Fibroblast of villous mesenchyme (primary cell): Measurements from ENCODE around the gene ATG2B. TPM values are rescaled to one million over a fixed set of nuclear protein-coding genes. Genes with fewer than 3 reads are reported as not detected.

ENCODE experiments used
- DNase-seq: peaks from one replicate; pipeline ENCODE4 v3.0.0-alpha.2; 2010; ENCODE audit warnings: low read depth
- H3K4me3 ChIP-seq: 2 replicates; pipeline ENCODE4 v1.5.1; 2011; ENCODE audit warnings: low read depth, mild to moderate bottlenecking, low read length
- total RNA-seq: library from RNA; depleted of rRNA; stranded (reverse); fragments of >200 nt; gene quantifications from 2 replicates; pipeline ENCODE4 v1.2.3, GENCODE V29; 2012
- TF ChIP-seq, protein P1 (sequence below): IDR thresholded peaks from 2 replicates; pipeline ENCODE4 v1.5.1; 2012; ENCODE audit warnings: low read depth, mild to moderate bottlenecking, low read length; ENCODE audit not compliant: insufficient read depth

Gene ATG2B
- total RNA-seq, 1 donor = 32.4 TPM

DNA sequence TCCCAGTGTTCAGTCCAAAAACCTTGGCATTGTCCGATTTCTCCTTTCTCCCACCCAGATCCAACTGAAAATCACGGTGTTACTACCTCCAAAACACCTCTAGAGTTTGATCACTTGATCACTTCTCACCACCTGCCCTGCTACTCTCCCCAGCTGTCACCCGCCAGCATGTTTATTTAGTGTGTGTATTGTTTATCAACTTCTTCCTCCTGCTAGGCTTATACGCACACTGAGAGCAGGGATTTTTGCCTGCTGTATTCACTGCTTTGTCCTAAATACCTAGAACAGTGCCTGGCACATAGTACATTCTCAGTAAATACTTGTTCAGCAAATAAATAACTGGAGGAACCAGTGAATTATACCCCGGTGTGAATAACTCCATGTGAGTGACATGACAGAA lies 102.1 kb downstream of the ATG2B start:
- TF ChIP-seq, protein P1, sequence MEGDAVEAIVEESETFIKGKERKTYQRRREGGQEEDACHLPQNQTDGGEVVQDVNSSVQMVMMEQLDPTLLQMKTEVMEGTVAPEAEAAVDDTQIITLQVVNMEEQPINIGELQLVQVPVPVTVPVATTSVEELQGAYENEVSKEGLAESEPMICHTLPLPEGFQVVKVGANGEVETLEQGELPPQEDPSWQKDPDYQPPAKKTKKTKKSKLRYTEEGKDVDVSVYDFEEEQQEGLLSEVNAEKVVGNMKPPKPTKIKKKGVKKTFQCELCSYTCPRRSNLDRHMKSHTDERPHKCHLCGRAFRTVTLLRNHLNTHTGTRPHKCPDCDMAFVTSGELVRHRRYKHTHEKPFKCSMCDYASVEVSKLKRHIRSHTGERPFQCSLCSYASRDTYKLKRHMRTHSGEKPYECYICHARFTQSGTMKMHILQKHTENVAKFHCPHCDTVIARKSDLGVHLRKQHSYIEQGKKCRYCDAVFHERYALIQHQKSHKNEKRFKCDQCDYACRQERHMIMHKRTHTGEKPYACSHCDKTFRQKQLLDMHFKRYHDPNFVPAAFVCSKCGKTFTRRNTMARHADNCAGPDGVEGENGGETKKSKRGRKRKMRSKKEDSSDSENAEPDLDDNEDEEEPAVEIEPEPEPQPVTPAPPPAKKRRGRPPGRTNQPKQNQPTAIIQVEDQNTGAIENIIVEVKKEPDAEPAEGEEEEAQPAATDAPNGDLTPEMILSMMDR = no peak
- DNase-seq = peak; percentile 41
- H3K4me3 ChIP-seq = no peak overlapping the region

DNA sequence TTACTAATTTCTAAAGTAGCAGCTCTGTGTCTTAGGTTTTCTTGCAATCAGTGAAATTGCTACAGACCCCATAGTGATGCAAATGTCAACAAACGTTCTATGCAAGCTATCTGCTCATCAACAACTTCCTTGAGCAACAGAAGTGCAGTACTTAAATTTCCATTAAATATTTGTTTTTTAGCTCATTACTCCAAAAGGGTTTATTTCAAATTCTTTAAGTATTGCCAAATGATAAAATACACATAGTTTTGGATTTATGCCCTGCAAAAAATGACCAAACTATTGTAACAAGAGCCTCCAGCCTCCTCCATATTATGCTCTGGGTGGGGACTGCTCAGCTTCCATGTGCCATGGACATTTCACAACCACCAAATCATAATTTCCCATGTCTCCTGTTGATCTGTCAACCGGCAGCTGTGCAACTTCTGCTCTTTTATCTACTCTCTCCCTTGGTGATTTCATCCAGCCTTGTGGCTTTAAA lies 102.8 kb downstream of the ATG2B start:
- H3K4me3 ChIP-seq = no peak overlapping the region
- peak; percentile 96 for DNase-seq
- TF ChIP-seq, protein P1 = no peak

DNA sequence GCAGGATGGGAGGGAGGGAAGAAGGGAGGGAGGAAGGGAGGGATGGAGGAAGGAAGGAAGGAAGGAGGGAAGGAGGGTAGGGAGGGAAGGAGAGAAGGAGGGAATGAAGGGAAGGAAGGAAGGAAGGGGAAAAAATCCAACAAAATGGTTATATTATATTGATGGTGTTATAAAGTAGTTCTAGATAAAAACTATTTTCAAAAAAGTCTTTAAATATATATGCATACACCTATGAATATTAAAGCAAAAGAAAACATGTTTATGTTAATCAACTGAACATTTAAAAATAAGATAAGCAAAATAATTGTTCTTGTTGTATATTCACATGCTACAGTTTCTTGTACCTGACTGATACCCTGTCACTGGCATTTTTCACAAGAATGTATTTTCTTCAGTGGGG lies 105.2 kb downstream of the ATG2B start:
- no peak for DNase-seq
- peak overlapping the region; percentile 59 for H3K4me3 ChIP-seq
- TF ChIP-seq, protein P1 = no peak

DNA sequence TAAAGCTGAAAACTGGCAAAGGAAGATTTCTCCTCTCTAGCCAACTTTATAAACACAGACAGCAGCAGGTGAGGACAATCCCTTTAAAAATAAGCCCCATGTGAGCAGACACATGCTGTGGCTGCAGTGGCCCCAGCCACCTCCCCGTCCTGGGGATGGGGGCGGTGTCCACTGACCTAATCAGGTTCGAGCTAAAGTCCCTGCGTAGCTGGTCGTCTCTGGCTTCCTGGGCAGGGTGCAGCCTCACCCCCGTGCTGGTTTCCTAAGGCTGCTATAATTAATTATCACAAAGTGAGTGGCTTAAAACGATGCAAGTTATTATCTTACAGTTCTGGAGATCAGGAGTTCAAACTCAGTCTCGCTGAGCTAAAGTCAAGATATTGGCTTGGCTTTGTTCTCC lies 106.1 kb downstream of the ATG2B start:
- peak overlapping the region; percentile 59 for H3K4me3 ChIP-seq
- TF ChIP-seq, protein P1 = no peak

DNA sequence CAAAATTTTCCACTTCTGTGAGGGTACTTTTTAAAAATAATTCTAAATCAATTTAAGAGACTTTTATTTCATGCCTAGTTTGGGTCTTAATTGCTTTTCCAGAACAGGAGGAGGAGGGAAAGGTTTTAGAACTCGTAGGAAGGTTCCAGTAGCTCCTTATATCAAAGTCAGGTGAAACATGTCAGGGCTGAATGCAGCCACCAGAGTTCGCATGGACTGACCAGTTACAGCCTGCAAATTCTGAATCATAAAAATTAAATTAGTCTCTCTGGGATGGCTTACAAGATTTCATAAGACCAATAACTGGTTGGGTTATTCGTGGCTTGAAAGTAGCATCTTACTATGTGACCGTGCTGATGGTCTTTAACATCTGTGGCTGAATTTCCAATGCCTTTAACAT lies 106.7 kb downstream of the ATG2B start:
- DNase-seq = peak; percentile 76
- peak overlapping the region; percentile 59 for H3K4me3 ChIP-seq
- TF ChIP-seq, protein P1 = no peak

More for the DNA sequence above, 106.1 kb downstream of the ATG2B start:
- DNase-seq = no peak

DNA sequence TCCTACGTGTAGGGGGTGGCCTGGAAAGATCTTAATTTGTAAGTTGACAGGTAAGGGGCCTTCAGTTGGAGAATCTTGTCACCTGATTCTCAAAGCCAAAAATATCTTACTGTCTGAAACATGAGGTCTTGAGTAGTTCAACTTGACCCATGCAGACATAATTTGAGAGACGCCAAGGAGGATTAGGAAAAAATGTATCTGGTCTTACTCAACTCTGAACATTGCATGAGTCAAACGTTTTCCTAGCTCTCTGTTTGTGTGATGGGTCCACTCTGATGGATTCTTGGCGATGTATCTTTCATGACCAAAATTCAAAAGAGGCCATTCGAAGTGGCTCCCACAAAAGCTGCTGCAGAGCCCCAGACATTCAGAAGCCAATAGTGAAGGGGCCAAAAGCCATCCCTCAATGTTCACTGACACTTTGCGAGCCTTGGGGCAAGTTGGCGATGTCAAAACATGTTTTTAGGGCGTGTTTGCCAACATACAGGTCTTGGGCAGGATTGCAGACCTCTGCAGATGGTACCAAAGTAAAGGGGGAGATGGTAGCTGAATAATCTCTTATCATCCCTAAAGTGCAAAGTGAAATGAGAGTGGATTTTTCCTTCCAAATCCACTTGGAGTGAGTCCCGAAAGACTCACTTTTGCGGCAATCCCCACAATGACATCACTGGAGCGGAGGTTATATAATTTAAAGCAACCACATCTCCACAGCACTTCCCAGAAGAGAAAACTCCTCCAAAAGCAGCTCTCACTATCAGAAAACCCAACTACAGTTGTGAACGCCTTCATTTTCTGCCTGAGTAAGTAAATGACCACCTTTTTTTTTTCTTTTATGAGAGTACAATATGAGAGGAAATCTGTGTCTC lies 107.4 kb downstream of the ATG2B start, which contains the start of gene BDKRB1:
Gene BDKRB1, plus strand, starts transcription at position 710 of the 866 bp plus-strand sequence. CDS start 7,473 bp downstream, outside the sequence.
- peak; percentile 96 for DNase-seq

More for the DNA sequence above, 107.4 kb downstream of the ATG2B start, which contains the start of gene BDKRB1:
- H3K4me3 ChIP-seq = peak within 1 kb of the TSS; percentile 59
- TF ChIP-seq, protein P1 = no peak
